AG20443 (cell line): ENCODE results near the gene LEMD1.
"Not testable (repeated sequence)": the region's sequence is repeated elsewhere in the genome, so short reads cannot be mapped to it uniquely, and the experiment has no call there.

ENCODE experiments used
- DNase-seq: peaks from one replicate; pipeline ENCODE4 v3.0.0; 2012; ENCODE audit warnings: low spot score, mixed read lengths

Gene LEMD1

DNA sequence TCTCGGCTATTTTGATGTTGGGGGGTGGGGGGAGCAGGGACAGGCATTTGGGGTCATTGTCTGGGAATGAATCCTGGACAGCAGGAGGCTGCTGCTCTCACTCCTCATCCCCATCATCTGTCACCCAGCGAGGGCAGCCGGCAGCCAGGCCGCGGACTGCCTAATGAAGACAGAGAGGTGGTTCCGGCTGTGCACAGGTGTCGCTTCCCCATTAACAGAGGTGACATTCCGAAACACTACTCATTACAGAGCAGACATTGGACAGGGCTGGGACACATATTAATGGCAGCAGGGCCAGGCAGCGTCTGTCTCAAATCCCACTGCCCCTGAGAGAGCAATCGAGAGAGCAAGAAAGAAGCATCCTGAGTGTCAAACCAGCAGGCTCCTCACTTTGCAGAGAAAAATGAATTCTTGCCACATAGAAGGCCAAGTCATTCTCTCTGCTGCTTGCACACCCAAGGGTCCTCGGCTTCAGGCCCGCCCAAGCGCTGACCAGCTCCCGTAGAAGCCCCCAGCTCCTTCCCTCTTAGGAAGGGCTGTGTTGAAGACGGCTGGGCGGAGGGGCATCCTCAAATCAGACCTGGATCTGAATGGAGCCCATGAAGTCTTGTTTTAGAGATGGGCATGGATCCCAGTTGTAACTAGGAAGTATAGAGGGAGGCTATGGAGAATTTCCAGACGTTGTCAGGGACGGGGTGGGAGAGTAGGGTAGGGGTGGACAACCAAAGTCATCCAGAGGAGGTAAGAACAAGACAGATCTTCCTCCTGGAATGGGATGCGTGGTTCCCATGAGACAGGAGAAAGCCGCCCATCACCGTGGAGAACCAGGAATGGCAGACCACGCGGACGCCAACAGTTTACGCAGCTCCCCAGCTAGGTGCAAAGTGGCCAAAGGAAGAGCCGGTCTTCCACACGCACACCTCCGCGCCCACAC lies 8.2 kb upstream of the LEMD1 start:
- DNase-seq, result no peak

DNA sequence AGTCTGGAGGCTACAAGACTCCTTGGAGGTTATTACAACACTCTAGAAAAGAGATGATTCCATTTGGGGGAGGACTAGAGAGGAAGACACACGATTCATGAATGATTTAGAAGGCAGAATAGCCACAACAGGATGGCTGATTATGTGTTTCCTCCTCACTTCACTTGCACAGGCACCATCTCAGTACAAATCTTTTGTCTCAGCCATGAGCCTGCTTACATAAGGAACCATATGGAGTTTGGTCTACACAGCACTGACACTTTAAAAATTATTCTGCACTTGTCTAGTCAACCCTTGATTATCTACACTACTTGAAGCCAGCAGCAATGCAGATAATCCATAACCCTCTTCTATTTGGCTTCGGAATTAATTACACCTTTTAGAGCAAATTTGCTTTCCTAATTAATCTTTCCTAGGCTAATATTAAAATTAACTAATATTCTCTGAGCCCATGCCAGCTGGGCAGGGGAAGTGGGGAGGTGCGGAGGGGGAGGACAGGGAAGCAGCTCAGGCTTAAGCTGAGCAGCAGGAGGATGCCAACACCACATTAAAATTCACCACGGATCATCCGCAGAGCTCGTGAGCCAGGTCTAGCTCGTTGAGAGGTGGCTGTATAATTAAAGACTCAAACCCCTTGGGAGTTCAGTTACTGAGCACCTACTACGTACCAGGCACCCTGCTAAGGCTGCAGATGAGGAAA lies 3.2 kb upstream of the LEMD1 start:
- DNase-seq, result no peak

DNA sequence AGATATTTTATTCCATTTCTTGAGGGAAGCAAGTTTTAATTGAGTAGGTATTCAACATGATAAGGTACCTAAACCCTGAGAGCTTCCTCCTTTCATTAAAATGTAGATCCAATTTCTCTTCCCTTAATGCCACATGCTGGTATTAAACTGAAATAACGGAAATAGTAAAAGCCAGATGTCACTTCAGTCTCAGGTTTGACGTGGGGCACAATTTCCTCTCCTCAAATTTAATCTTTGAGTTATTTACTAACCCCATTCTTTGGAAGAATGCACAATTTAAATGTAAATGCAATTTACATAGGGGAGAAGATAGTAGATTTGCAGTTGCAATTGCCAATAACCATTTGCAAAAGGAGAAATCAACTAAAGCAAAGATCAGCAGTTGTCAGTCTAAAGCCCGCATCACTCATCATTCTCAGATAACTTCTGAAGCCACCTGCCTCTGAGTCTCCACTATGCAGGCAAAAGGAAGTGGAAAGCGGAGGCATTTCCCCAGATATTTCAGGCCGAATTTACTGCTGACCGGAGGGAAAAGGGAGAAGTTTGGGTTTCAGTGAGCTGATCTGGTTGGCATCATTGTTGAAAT lies 2.1 kb upstream of the LEMD1 start:
- no peak for DNase-seq

DNA sequence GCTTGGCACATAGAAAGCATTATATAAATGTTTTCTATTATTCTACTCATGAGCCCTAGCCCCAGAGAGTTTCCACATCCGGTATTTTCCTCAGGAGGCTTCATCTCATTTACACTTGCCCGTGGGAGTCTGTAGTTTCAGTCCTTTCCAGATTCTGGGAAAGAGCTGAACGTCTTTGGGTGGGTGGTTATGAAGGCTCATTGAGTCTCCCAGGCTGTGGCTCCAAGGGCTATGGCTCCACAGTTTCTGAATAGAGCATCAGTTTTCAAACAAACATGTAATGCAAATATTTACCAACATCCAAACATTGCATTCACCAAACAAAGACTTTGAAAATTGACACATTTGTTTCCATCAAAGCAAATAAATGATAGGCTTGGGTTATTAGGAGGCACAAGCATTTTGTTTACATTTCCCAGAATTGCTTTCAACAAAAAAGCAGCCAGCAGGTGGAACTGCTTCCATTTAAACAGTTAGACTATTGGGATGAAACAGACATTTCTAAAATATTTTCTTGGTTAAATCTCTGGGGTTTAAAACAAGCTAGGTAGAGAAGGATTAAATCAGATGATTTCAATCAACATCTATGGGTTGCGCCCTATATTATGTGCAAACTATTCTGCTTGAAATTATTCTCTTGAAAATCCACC lies 1.3 kb upstream of the LEMD1 start:
- DNase-seq, result no peak

DNA sequence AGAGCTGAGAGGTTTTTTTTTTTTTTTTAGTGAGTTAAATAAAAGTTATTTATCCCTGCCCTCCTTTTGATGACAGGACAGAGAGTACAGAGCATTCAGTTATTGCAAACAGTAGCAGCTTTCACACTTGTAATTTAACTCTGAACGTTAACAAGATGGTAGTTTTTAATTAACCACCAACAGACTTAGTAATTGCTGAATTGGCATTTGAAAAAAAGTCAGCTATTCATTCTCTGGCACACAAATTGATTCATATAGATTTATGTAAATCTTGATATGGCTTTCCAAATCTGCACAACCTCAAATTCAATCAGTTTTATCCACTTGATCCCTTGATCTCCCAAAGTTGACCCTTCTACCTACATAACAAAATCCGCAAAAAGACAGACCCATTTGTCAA lies 918 bp downstream of the LEMD1 start:
- no peak for DNase-seq

DNA sequence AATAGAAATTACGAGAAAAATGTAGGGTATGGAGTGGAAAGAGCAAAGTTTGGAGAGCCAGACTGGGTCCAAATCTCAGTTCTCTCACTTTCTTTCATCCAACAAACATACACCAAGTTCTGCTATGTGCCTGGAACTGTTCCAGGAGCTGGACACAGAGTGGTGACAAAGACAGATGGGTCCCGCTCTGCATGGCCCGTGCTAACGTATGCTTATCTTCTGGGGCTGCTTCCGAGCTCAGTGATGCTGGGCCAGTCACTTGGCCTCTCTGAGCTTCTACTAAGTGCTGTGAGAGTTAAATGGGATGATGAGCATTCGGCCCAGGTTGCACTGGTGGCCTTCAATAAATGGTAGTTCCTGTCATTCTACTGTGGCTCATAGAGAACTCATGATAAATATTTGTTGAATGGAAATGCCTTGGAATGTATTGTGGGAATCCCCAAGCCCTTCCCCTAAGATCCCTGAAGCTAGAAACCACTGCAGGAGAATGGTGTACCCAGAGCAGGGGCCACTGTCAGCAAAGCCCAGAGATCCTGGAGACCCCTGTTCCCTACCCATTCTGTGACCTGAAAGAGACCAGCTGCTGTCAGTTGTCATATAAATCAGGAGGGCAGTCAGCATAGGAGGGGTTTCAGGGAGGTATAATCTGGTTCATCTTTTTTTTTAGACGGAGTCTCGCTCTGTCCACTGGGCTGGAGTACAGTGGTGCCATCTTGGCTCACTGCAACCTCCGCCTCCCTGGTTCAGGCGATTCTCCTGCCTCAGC lies 3.8 kb downstream of the LEMD1 start:
- no peak for DNase-seq

DNA sequence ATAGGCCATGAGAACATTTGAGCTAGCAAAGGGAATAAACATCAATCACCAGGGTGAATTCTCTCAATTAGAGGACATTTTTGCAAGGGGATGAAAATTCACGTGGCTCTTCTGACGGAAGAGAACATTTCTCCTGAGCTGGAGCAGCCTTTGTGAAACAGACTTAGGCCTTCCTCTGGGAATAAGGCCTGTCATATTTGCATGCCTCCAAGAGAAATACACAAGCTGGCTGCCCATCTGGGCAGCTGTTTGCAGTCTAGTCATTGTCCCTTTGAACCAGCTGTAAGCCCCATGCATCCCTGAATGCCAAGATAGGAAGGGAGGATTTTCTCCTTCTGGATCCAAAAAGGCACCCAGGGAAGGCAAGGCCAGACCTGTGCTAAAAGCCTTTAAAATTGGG lies 5.5 kb downstream of the LEMD1 start:
- DNase-seq, result no peak

DNA sequence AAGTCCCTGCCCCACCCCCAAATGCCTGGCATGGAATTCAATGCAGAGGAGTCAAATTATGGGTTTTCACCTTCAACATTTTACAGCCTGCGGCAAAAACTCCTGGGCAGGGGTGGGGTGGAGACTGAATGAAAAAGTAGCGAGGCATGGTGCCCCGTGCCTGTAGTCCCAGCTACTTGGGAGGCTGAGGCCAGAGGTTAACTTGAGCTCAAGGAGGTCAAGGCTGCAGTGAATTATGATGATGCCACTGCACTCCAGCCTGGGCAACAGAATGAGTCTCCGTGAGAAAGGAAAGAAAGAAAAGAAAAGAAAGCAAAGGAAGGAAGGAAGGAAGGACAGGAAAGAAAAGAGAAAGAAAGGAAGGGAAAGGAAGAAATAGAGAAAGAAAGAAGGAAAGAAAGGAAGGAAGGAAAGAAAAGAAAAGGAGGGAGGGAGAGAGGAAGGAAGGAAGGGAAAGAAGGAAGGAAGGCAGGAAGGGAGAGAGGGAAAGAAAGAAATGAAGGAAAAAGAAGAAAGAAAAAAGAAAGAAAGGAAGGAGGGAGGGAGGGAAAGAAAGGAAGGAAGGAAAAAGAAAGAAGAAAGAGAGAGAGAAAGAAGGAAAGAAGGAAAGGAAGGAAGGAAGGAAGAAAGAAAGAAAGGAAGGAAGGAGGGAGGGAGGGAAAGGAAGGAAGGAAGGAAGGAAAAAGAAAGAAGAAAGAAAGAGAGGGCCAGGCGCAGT lies 11.1 kb downstream of the LEMD1 start:
- no peak for DNase-seq

DNA sequence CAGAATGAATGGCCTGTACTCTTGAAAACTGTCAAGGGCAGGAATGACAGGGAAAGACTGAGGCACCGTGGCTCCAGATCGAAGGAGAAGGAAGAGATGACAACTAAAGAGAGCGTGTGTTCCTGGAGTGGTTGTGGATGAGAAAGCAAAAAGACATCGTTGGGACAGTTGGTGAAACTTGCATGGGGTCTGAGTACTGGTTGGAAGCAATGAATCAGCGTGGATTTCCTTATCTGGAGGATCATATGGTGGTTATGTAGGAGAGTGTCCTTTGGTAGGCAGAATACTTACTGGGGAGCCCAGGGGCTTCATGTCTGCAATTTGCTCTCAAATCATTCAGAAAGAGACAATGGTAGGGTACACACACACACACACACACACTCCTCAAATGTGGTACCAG lies 13.9 kb downstream of the LEMD1 start:
- DNase-seq, result no peak

DNA sequence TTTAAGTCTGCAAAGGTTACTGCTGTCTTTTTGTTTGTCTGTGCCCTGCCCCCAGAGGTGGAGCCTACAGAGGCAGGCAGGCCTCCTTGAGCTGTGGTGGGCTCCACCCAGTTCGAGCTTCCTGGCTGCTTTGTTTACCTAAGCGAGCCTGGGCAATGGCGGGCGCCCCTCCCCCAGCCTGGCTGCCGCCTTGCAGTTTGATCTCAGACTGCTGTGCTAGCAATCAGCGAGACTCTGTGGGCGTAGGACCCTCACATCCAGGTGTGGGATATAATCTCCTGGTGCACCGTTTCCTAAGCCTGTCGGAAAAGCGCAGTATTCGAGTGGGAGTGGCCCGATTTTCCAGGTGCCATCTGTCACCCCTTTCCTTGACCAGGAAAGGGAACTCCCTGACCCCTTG lies 15.6 kb downstream of the LEMD1 start:
- not testable (repeated sequence) for DNase-seq

DNA sequence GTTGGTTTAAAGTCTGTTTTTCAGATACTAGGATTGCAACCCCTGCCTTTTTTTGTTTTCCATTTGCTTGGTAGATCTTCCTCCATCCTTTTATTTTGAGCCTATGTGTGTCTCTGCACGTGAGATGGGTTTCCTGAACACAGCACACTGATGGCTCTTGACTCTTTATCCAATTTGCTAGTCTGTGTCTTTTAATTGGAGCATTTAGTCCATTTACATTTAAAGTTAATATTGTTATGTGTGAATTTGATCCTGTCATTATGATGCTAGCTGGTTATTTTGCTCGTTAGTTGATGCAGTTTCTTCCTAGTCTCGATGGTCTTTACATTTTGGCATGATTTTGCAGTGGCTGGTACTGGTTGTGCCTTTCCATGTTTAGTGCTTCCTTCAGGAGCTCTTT lies 17.4 kb downstream of the LEMD1 start:
- not testable (repeated sequence) for DNase-seq

DNA sequence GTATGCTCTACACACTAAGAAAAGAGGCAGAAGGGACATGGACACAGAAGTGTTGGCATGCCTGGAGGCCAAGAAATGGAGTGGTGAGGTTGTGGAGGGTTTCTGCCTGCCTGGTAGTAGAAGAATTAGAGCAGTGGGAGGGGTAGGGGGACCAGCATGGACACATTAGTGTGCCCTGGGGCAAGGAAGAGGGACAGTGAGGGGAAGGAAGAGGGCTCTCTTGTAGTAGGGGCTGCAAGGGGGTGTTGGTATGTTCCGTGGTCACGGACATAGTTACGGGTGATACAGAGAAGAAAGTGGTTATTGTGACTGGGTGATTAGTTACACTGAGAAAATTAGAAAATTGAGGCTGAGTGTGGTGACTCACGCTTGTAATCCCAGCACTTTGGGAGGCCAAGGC lies 23.3 kb downstream of the LEMD1 start:
- no peak for DNase-seq

DNA sequence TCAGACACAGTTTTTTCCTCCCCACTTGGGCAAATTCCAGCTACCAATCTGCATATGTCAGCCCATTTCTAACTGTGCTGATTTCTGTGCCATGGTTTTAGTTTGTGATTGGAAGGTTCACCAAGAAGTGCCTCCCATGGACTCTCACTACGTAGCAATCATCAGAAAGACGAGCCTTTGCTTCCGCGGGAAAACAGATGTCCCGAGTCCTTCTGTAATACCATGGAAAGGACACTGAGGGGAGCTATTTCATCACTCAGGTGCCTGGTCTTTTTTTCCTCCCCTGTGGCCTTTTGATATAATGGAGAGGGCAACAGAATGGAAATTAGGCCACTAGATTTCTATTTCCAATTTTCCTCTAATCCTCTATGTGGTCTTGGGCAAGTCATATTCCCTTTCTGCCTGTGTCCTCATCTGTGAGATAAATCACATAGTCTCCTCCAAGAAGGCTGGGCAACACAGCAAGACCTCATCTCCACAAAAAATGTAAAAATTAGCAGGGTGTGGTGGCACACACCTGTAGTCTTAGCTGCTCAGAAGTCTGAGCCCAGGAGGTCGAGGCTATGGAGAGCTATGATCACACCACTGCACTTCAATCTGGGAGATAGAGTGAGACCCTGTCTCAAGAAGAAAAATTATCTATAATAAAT lies 24.8 kb downstream of the LEMD1 start:
- peak; percentile 55 for DNase-seq

DNA sequence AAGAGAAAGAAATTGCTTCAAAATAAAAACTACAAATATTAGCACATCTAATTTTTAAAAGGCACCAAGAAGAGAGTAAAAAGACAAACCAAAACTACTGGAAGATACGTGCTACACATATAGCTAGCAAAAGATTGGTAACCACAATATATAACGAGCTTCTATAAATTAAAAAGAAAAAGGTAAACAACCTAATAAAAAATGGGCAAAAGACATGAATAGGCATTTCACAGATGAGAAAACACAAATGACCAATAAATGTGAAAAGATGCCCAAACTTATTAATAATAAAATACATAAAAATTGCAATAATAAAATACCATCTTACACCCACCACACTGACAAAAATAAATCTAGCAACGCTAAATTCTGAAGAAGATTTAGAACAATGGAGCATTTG lies 26.2 kb downstream of the LEMD1 start:
- DNase-seq, result no peak

DNA sequence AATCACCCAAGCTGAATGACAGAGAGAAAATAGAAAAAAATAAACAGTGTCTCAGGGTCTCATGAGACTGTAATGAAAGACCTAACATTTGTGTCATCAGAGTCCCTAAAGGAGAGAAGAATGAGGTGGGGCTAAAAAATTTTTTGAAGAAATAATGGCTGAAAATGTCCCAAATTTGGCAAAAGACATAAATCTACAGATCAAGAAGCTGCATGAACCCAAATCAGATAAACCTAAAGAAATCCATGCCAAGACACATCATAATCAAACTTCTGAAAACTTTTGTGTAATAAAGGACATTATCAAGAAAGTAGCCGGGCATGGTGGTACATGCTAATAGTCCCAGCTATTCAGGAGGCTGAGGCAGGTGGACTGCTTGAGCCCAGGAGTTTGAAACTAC lies 29.2 kb downstream of the LEMD1 start:
- no peak for DNase-seq

DNA sequence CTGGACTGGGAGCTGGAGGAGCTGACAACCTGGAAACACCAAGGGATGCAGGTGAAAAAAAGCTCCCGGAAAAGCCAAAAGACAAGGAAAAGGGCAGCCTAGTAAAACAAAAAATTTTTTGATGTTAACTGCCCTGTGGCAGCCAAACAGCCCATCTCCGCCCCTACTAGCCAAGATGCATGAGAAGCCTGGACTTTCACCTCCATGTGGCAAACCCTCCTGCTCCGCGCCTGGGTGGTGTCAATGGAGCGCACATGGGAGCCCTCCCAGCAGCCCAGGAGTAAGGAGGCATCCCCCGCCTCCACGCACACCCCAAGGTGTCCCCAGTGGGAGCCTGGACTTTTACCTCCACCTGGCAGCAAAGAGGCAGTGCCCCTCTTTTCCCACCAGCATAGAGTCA lies 30.5 kb downstream of the LEMD1 start:
- no peak for DNase-seq

DNA sequence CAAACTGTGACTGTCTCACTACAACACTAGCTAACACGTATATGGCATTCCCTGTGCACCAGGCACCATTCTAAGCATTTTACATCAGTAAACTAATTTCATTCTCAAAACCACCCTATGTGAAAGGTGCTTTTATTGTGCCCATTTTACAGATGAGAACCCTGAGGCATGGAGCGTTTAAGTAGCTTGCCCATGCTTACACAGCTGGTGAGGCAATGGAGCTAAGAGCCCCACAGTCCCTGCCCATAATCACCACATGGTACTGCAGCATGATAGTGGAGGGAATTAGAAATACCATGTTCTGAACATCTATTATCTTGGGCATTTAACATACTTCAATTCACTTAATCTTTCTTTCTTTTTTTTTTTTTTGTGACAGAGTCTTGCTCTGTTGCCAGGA lies 34.0 kb downstream of the LEMD1 start:
- no peak for DNase-seq

DNA sequence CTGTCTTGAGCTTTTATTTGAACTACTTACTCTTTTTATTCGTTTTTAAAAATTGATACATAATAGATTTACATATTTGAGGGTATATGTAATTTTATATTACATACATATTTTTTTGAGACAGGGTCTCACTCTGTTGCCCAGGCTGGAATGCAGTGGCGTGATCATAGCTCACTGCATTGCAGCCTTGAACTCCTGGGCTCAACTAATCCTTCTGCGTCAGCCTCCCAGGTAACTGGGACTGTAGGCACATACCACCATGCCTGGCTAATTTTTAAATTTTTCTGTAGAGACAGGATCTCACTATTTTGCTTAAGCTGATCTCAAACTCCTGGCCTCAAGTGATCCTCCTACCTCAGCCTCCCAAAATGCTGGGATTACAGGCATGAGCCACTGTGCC lies 38.9 kb downstream of the LEMD1 start:
- not testable (repeated sequence) for DNase-seq

DNA sequence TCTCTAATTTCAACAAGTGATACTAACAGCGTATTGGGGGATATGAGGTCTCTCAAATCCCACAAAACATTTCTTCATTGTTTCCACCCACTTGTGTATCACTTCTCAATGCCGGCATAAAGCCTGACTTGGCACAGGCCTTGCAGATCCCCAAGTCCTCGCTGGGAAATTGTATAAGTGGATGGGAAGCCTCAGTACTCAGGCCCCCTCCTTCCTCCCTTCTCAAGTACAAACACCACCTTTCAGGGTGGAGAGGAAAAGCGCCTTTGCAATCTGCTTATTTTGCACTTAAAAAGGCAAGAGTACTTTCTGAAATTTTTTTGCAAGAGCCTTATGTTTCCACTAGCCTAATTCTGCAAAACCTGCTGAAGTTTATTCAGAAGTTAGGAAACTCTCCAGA lies 39.3 kb downstream of the LEMD1 start:
- DNase-seq, result no peak

DNA sequence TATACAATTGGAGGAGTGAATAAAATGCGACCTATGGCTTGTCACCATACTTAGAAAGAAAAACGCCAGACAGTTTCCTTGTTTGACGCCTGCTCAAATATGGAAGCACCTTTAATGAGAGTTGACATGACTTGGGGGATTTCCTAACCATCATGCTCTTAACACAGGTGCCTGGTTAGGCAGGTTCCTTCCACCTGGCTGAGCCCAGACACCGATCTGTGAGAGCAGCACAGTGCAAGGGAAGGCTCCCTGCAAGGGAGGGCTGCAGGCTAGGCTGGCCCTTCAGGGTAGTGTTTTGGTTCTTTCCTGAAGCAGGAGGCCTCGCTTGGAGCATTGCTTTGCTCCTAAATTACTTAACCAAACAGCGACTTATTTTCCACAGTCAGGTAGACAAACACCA lies 40.6 kb downstream of the LEMD1 start:
- no peak for DNase-seq

DNA sequence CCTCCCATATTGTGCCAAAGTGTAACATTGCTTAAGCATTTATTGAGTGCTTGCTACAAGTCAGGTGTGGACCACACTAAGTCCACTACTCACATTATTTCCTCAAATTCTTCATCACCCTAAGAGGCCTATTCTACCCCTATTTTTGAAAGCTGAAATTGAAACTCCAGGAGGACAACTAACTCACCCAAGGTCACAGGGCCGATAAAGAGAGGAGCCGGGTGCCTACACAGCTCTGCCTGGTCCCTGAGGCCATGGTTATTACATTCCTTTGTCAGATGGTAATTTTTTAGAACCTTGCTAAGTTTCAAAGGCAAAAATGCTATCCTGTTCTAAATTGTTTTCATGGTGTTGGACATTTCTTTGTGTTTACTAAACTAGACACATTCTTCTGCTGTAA lies 41.0 kb downstream of the LEMD1 start:
- no peak for DNase-seq
